Vagina (tissue), 2 donors: ENCODE results near the gene LBH. TPM values are rescaled to one million over a fixed set of nuclear protein-coding genes. Genes with fewer than 3 reads are reported as not detected.

Experiments used
- DNase-seq, 2 donors: peaks; one replicate each; pipeline ENCODE4 v3.0.0-alpha.2; 2017; ENCODE audit errors: extremely low spot score in 2 of 2
- H3K27ac ChIP-seq: fragments of 200-600 bp; sonication (generic); one replicate; pipeline ENCODE4 v1.5.1; 2019
- H3K27me3 ChIP-seq: fragments of 200-600 bp; sonication (generic); one replicate; pipeline ENCODE4 v1.5.1; 2019
- H3K36me3 ChIP-seq, 2 donors: fragments of 200-600 bp; sonication (generic); one replicate each; pipeline ENCODE4 v1.5.1; 2017 to 2019
- H3K4me1 ChIP-seq: fragments of 200-600 bp; sonication (generic); one replicate; pipeline ENCODE4 v1.5.1; 2019
- H3K4me3 ChIP-seq, 2 donors: fragments of 200-600 bp; sonication (generic); 1 replicate in 1 of 2; 2 replicates in 1 of 2; pipeline ENCODE4 v1.5.1; 2016 to 2019
- H3K9me3 ChIP-seq: fragments of 200-600 bp; sonication (generic); one replicate; pipeline ENCODE4 v1.5.1; 2019
- POLR2A ChIP-seq, 2 donors: fragments of 450-650 bp; IDR thresholded peaks; one replicate each; pipeline ENCODE4 v1.6.1; 2017; ENCODE audit warnings: antibody characterized with exemption in 2 of 2, mild to moderate bottlenecking in 2 of 2, moderate library complexity in 2 of 2
- POLR2AphosphoS5 ChIP-seq, 2 donors: sonication (generic); formaldehyde crosslinking; IDR thresholded peaks; one replicate each; pipeline ENCODE4 v1.9.0; 2017; ENCODE audit warnings: antibody characterized with exemption in 2 of 2, mild to moderate bottlenecking in 2 of 2, low read depth in 1 of 2; ENCODE audit not compliant: insufficient read depth in 1 of 2
- intact Hi-C: fragments of 100-400 bp; cut with DNase I; formaldehyde crosslinking; loops from one replicate; pipeline ENCODE4 v1.15.1; 2023
- total RNA-seq: library from RNA; depleted of rRNA; stranded (reverse); fragments of >200 nt; gene quantifications from one replicate; pipeline ENCODE4 v1.2.3, GENCODE V29; 2016
- TF ChIP-seq, protein P1 (sequence below), 3 experiments: fragments of 450-650 bp in 2 of 3; fragments of 200-600 bp in 1 of 3; sonication (generic) in 1 of 3; IDR thresholded peaks; one replicate each; pipeline ENCODE4 v1.5.1; 2017 to 2019; ENCODE audit warnings: antibody characterized with exemption in 3 of 3, mild to moderate bottlenecking in 2 of 3, moderate library complexity in 2 of 3

The LBH gene
- total RNA-seq, 1 donor from 2014 or later = 28.0 TPM

DNA sequence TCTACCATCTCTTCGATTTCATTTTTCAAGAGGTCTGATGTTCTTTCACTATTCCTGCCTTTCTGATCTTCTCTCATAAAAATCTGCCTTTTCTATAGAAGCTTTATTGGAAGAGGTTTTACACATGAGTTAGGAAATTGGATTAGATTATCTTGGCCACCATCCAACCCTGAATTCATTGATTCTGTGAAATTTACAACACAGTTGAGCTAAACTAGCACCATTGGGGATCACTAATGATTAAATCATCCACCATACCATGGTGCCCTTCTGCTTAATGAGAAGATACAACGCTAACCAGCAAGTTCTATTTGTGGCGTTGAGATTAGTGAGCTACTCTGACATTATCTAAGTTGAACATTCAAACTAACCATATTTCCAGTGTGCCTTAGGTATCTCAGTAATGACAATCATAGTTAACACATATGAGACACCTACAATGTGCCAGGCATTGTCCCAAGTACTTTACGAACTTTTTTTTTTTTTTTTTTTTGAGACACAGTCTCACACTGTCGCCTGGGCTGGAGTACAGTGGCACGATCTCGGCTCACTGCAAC lies 17.3 kb upstream of the LBH start:
- Histone ChIP-seq H3K36me3 (no peaks in the 10 kb centered on the region), H3K4me3 (no peak overlapping the region), H3K27ac (no peak overlapping the region), H3K27me3 (no peaks in the 10 kb centered on the region), H3K9me3 (no peaks in the 10 kb centered on the region), H3K4me1 (no peaks in the 10 kb centered on the region)
- no peak for DNase-seq
- no peak for TF ChIP-seq POLR2A (IDR thresholded peaks at IDR 0.05)
- TF ChIP-seq, protein P1, sequence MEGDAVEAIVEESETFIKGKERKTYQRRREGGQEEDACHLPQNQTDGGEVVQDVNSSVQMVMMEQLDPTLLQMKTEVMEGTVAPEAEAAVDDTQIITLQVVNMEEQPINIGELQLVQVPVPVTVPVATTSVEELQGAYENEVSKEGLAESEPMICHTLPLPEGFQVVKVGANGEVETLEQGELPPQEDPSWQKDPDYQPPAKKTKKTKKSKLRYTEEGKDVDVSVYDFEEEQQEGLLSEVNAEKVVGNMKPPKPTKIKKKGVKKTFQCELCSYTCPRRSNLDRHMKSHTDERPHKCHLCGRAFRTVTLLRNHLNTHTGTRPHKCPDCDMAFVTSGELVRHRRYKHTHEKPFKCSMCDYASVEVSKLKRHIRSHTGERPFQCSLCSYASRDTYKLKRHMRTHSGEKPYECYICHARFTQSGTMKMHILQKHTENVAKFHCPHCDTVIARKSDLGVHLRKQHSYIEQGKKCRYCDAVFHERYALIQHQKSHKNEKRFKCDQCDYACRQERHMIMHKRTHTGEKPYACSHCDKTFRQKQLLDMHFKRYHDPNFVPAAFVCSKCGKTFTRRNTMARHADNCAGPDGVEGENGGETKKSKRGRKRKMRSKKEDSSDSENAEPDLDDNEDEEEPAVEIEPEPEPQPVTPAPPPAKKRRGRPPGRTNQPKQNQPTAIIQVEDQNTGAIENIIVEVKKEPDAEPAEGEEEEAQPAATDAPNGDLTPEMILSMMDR (IDR thresholded peaks at IDR 0.05) = no peak
- no peak for TF ChIP-seq POLR2AphosphoS5 (IDR thresholded peaks at IDR 0.05; ENCODE audit: insufficient read depth in 1 of 2, low read depth in 1 of 2)
- intact Hi-C loops = no loop called here

DNA sequence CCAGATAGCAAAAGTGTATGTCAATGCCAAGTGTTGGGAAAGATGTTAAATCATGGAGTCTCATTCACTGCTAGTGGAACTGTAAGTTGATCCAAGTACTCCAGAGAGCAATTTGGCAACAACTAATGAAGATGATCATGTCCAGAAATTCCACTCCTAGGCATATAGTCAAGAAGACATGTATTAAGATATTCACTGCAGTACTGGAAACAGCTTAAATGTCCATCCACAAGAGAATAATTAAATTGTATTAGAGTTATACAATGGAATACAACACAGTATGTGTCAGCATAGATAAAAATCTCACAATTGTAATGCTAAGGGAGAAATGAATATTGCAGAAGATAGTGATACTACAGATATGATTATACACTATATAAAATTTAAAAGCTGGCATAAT lies 15.2 kb upstream of the LBH start:
- intact Hi-C loops = no loop called here

DNA sequence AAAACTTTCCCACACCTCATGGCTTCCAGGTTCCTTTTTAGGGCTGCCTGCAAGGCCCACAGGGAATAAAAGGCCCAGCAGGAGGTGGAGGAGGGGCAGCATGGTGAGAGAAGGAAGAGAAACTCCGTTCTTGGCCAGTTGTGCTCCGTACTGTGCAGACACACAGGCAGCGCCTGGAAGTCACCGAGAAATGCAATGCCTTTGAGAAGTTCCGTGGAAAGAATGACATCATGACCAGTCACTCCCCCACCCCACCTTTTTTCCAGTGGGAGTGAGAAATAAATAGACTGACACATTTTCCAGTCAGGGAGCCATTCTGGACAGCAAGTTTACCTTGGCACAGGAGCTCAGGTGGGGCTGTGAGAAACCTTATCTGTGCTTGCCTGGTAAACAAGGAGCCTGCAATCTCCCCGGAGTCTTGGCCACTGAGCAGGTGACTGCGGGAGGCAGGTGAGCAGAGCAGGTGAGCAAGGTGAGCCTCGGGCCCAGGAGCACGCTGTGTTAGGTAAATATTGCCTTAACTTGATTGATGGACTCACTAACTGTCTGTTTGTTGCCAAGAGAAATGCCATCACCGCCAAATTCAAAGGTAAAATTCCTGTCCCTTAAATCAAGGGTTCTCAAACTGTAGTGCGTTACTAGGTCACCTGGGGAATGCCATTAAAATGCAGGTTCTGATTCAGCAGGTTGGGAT lies 13.5 kb upstream of the LBH start:
- Histone ChIP-seq H3K9me3 (no peaks in the 10 kb centered on the region), H3K27me3 (no peaks in the 10 kb centered on the region), H3K4me3 (no peak overlapping the region), H3K27ac (no peak overlapping the region), H3K4me1 (no peaks in the 10 kb centered on the region), H3K36me3 (no peaks in the 10 kb centered on the region)
- TF ChIP-seq, protein P1 (IDR thresholded peaks at IDR 0.05) = no peak
- no peak for DNase-seq
- intact Hi-C loops = no loop called here

More for the DNA sequence above, 15.2 kb upstream of the LBH start:
- Histone ChIP-seq H3K4me1 (no peaks in the 10 kb centered on the region), H3K9me3 (no peaks in the 10 kb centered on the region), H3K4me3 (no peak overlapping the region), H3K27me3 (no peaks in the 10 kb centered on the region), H3K27ac (no peak overlapping the region), H3K36me3 (no peaks in the 10 kb centered on the region)
- TF ChIP-seq, protein P1 (IDR thresholded peaks at IDR 0.05) = no peak
- no peak for DNase-seq

DNA sequence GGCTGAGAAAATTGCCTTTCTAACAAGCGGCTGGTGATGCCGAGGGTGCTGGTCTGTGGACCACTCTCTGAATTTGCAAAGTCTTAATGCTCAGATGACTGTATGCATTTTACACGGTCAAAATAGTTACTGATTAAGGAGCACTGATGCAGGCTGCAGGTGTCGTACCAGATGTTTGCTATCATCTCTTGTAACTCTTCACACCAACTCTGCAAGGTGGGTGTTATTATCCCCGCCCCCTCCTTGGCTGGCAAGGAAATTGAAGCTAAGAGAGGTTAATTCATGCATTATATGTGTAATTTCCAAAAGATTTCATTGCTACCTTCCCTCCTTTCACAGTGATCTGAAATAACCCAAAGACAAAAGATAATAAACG lies 13.0 kb upstream of the LBH start:
- H3K4me1 ChIP-seq = no peaks in the 10 kb centered on the region
- H3K27ac ChIP-seq = no peak overlapping the region
- TF ChIP-seq, protein P1 (IDR thresholded peaks at IDR 0.05) = no peak
- no peak for TF ChIP-seq POLR2A (IDR thresholded peaks at IDR 0.05)
- TF ChIP-seq POLR2AphosphoS5 (IDR thresholded peaks at IDR 0.05; ENCODE audit: insufficient read depth in 1 of 2, low read depth in 1 of 2) = no peak
- no peaks in the 10 kb centered on the region for H3K36me3 ChIP-seq
- H3K27me3 ChIP-seq = no peaks in the 10 kb centered on the region
- H3K4me3 ChIP-seq = no peak overlapping the region
- H3K9me3 ChIP-seq = no peaks in the 10 kb centered on the region
- intact Hi-C loops = no loop called here
- no peak for DNase-seq

DNA sequence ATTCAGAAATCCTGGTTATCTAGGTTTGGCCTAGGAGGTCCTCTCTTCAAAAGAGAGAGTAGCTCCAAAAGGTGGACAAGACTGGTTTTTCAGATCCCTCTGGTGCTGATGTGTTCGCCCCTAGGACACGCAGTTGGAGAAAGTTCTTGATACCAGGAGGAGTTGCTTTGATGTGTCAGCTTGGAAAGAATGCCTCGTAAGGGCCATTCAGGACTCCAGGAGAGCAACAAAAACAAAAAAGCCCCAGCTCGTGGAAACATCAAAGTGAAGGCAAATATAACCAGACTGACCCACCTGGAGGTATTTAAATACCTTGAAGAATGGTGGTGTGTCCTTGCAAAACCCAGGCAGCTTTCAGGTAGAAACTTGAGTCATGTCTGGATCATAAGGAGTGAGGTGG lies 12.5 kb upstream of the LBH start:
- Histone ChIP-seq H3K4me3 (no peak overlapping the region), H3K4me1 (no peaks in the 10 kb centered on the region), H3K27ac (no peak overlapping the region), H3K9me3 (no peaks in the 10 kb centered on the region), H3K36me3 (no peaks in the 10 kb centered on the region), H3K27me3 (no peaks in the 10 kb centered on the region)
- TF ChIP-seq POLR2AphosphoS5 (IDR thresholded peaks at IDR 0.05; ENCODE audit: insufficient read depth in 1 of 2, low read depth in 1 of 2) (no peak), POLR2A (IDR thresholded peaks at IDR 0.05) (no peak)
- TF ChIP-seq, protein P1 (IDR thresholded peaks at IDR 0.05) = no peak
- DNase-seq = no peak
- intact Hi-C loops = no loop called here
